Globus pallidus (tissue), 1 donor: Measurements from ENCODE around the gene ZHX3.
"Not testable (repeated sequence)": the region's sequence is repeated elsewhere in the genome, so short reads cannot be mapped to it uniquely, and the experiment has no call there.

Experiments
- DNase-seq: peaks from one replicate; pipeline ENCODE4 v3.0.0-alpha.2; 2015; ENCODE audit warnings: low spot score

Gene ZHX3

GRCh38 chr20:41334036-41334435, 16.5 kb upstream of the ZHX3 start:
- no peak for DNase-seq

GRCh38 chr20:41331731-41332130, 14.2 kb upstream of the ZHX3 start:
- no peak for DNase-seq

GRCh38 chr20:41330941-41331340, 13.4 kb upstream of the ZHX3 start:
- DNase-seq, result no peak

- DNase-seq, result no peak
Observed at GRCh38 chr20:41330343-41330720, 12.8 kb upstream of the ZHX3 start.

GRCh38 chr20:41329435-41330342, 12.2 kb upstream of the ZHX3 start:
- DNase-seq, result no peak

GRCh38 chr20:41327178-41327577, 9.6 kb upstream of the ZHX3 start:
- DNase-seq, result no peak

- DNase-seq, result no peak
Observed at GRCh38 chr20:41320976-41321375, 3.4 kb upstream of the ZHX3 start.

GRCh38 chr20:41320441-41320840, 2.9 kb upstream of the ZHX3 start:
- DNase-seq, result no peak

- DNase-seq, result no peak
Observed at GRCh38 chr20:41318271-41318649, 729 bp upstream of the ZHX3 start.

- peak; percentile 86 for DNase-seq
Observed at GRCh38 chr20:41316602-41317545, 657 bp downstream of the ZHX3 start.

GRCh38 chr20:41316051-41316450, 1.5 kb downstream of the ZHX3 start:
- no peak for DNase-seq

- DNase-seq, result no peak
Observed at GRCh38 chr20:41314386-41314785, 3.1 kb downstream of the ZHX3 start.

GRCh38 chr20:41312009-41312408, 5.5 kb downstream of the ZHX3 start:
- DNase-seq, result not testable (repeated sequence)

- no peak for DNase-seq
Observed at GRCh38 chr20:41309817-41310216, 7.7 kb downstream of the ZHX3 start.

- DNase-seq, result no peak
Observed at GRCh38 chr20:41308726-41309413, 8.7 kb downstream of the ZHX3 start.

GRCh38 chr20:41308290-41308711, 9.2 kb downstream of the ZHX3 start:
- peak; percentile 43 for DNase-seq

- no peak for DNase-seq
Observed at GRCh38 chr20:41307021-41307420, 10.5 kb downstream of the ZHX3 start.

- no peak for DNase-seq
Observed at GRCh38 chr20:41306061-41306727, 11.3 kb downstream of the ZHX3 start.

- DNase-seq, result no peak
Observed at GRCh38 chr20:41304424-41305079, 13.0 kb downstream of the ZHX3 start.

- DNase-seq, result no peak
Observed at GRCh38 chr20:41304002-41304401, 13.5 kb downstream of the ZHX3 start.

- no peak for DNase-seq
Observed at GRCh38 chr20:41300886-41301285, 16.6 kb downstream of the ZHX3 start.
